Fibroblast of skin of right biceps (primary cell): ENCODE measurements around the gene CACNB4.
A peak's percentile ranks its signal among the peaks of the same experiment; 100 is the strongest.

Experiments used
- DNase-seq: peaks from one replicate; pipeline ENCODE4 v3.0.0-alpha.2; 2013

CACNB4 gene

GRCh38 chr2:151843691-151844061, 255.2 kb downstream of the CACNB4 start:
- DNase-seq: no peak

- no peak for DNase-seq
Measured at GRCh38 chr2:151842830-151843690, 255.8 kb downstream of the CACNB4 start.

GRCh38 chr2:151841047-151841424, 257.8 kb downstream of the CACNB4 start:
- no peak for DNase-seq

- DNase-seq: no peak
Measured at GRCh38 chr2:151840216-151841046, 258.4 kb downstream of the CACNB4 start.

- DNase-seq: no peak
Measured at GRCh38 chr2:151837926-151838325, 260.9 kb downstream of the CACNB4 start.

- DNase-seq: no peak
Measured at GRCh38 chr2:151833984-151834383, 264.9 kb downstream of the CACNB4 start.

- DNase-seq: no peak
Measured at GRCh38 chr2:151830961-151831360, 267.9 kb downstream of the CACNB4 start.

GRCh38 chr2:151828890-151829324, 269.9 kb downstream of the CACNB4 start:
- no peak for DNase-seq

GRCh38 chr2:151828143-151828889, 270.5 kb downstream of the CACNB4 start, which contains the start of gene ARL5A:
Gene ARL5A, minus strand, starts transcription at chr2:151828421. Its CDS starts 245 bp downstream, at chr2:151828176.
- peak; percentile 96 for DNase-seq

GRCh38 chr2:151827564-151828142, 271.2 kb downstream of the CACNB4 start:
- DNase-seq: peak; percentile 24

GRCh38 chr2:151826737-151827157, 272.1 kb downstream of the CACNB4 start:
- peak; percentile 5 for DNase-seq

- no peak for DNase-seq
Measured at GRCh38 chr2:151824886-151825285, 274.0 kb downstream of the CACNB4 start.

GRCh38 chr2:151823651-151824050, 275.2 kb downstream of the CACNB4 start:
- no peak for DNase-seq

- no peak for DNase-seq
Measured at GRCh38 chr2:151819920-151820319, 278.9 kb downstream of the CACNB4 start.

GRCh38 chr2:151817929-151818328, 280.9 kb downstream of the CACNB4 start:
- no peak for DNase-seq

- DNase-seq: no peak
Measured at GRCh38 chr2:151816843-151817242, 282.0 kb downstream of the CACNB4 start.

GRCh38 chr2:151815821-151816489, 282.9 kb downstream of the CACNB4 start:
- no peak for DNase-seq

GRCh38 chr2:151810489-151810888, 288.4 kb downstream of the CACNB4 start:
- DNase-seq: no peak

GRCh38 chr2:151809073-151809383, 289.8 kb downstream of the CACNB4 start:
- DNase-seq: no peak

- DNase-seq: peak; percentile 16
Measured at GRCh38 chr2:151808258-151809072, 290.4 kb downstream of the CACNB4 start.

- DNase-seq: no peak
Measured at GRCh38 chr2:151805961-151806360, 292.9 kb downstream of the CACNB4 start.
